Esophagus (tissue), 2 donors: ENCODE data around the gene NLE1. TPM values are rescaled to one million over a fixed set of nuclear protein-coding genes. Genes with fewer than 3 reads are reported as not detected.
"Not testable (repeated sequence)": the region's sequence is repeated elsewhere in the genome, so short reads cannot be mapped to it uniquely, and the experiment has no call there.

Experiments used
- H3K27ac ChIP-seq, 2 donors: one replicate each; pipeline ENCODE4 v1.5.1; 2013; ENCODE audit warnings: low read depth in 2 of 2, mild to moderate bottlenecking in 2 of 2, inconsistent platforms in 1 of 2, low read length in 1 of 2, moderate library complexity in 1 of 2
- H3K27me3 ChIP-seq, 2 donors: one replicate each; pipeline ENCODE4 v1.6.1; 2013; ENCODE audit warnings: low read length in 2 of 2, control low read depth in 1 of 2, mild to moderate bottlenecking in 1 of 2; ENCODE audit not compliant: insufficient read depth in 2 of 2, control insufficient read depth in 1 of 2
- H3K36me3 ChIP-seq, 2 donors: one replicate each; pipeline ENCODE4 v1.6.1; 2013; ENCODE audit warnings: low read length in 1 of 2; ENCODE audit not compliant: control insufficient read depth in 2 of 2, insufficient read depth in 2 of 2
- H3K4me1 ChIP-seq, 2 donors: one replicate each; pipeline ENCODE4 v1.6.1; 2013; ENCODE audit warnings: low read length in 1 of 2; ENCODE audit not compliant: control insufficient read depth in 2 of 2, insufficient read depth in 2 of 2
- H3K4me3 ChIP-seq, 2 donors: one replicate each; pipeline ENCODE4 v1.5.1; 2013; ENCODE audit warnings: low read length in 2 of 2, mild to moderate bottlenecking in 2 of 2, low read depth in 1 of 2, moderate library complexity in 1 of 2
- H3K9me3 ChIP-seq, 2 donors: one replicate each; pipeline ENCODE4 v1.6.1; 2013; ENCODE audit warnings: mild to moderate bottlenecking in 2 of 2, low read depth in 1 of 2, low read length in 1 of 2, moderate library complexity in 1 of 2; ENCODE audit not compliant: control insufficient read depth in 2 of 2, insufficient read depth in 1 of 2
- WGBS, 2 donors: extraction: QIAGEN DNeasy Blood & Tissue Kit; methylation state at CpG; one replicate each; pipeline ENCODE4 v1.1.7; 2013; 5-methylcytosine and 5-hydroxymethylcytosine counted together
- polyA plus RNA-seq, 2 donors: library from polyadenylated mRNA; stranded (reverse); fragments of 200-250 nt; gene quantifications; one replicate each; pipeline ENCODE4 v1.2.3, GENCODE V29; 2013
- donor health status: healthy with polysubstance abuse.
- donor health status: Bipolar disorder and iron deficiency.

NLE1 gene
- polyA plus RNA-seq, 2 donors: 3.8 to 8.7 TPM

DNA sequence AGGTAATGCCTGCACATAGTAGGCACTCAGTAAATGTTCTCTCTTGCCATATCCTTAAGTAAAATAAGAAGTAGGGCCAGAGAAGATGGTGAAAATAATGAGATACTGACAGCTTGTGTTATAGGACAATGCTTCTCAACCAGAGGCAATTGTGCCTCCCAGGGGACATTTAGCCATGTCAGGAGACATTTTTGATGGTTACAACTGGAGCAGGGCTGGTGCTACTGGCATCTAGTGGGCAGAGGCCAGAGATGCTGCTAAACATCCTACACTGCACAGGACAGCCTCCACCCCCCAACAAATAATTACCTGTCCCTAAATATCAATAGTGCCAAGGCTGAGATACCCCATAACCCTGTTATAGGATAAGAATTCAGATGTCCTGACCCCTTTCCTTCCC, 24.1 kb downstream of the NLE1 start:
- Histone ChIP-seq H3K27ac (no peak overlapping the region), H3K4me3 (no peak overlapping the region), H3K27me3 (no peaks in the 10 kb centered on the region), H3K4me1 (peaks cover 3% of the 10 kb centered on the region in 2 donors), H3K36me3 (no peaks in the 10 kb centered on the region), H3K9me3 (no peaks in the 10 kb centered on the region)

DNA sequence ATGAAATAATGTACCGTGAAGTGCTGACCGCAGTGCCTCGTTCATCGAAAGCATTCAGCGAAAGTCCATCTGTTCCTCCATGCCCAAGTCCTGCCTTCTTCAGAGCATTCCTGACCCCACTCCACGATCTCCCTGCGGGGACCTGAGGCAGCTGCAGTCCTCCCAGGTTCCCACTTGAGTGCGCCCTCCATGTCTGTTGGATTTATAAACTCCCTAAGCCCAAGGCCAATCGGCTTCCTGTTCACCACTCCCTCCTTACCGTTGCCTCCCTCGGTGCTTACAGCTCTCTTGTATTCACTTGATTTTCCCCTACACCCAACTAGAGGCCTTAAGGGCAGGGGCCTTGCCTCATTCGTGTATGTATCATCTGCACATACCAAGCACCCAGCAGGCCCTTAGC, 25.3 kb downstream of the NLE1 start:
- Histone ChIP-seq H3K27ac (no peak overlapping the region), H3K4me3 (no peak overlapping the region), H3K4me1 (peaks cover 0 to 3% of the 10 kb centered on the region in 2 donors), H3K36me3 (no peaks in the 10 kb centered on the region), H3K27me3 (no peaks in the 10 kb centered on the region), H3K9me3 (no peaks in the 10 kb centered on the region)
- 87 to 90% methylated on average over 12 of the region's 12 CpGs for WGBS, 2 donors

DNA sequence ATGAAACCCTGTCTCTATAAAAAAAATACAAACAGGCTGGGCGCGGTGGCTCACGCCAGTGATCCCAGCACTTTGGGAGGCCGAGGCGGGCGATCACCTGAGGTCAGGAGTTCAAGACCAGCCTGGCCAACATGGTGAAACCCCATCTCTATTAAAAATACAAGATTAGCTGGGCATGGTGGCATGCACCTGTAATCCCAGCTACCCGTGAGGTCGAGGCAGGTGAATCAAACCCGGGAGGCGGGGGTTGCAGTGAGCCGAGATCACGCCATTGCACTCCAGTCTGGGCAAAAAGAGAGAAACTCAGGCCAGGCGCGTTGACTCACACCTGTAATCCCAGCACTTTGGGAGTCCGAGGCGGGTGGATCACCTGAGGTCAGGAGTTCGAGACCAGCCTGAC, 31.3 kb downstream of the NLE1 start:
- not testable (repeated sequence) for H3K27me3 ChIP-seq, H3K9me3 ChIP-seq, H3K4me1 ChIP-seq, H3K4me3 ChIP-seq, H3K36me3 ChIP-seq, H3K27ac ChIP-seq
- 97 to 99% methylated on average over 17 of the region's 17 CpGs for WGBS, 2 donors

DNA sequence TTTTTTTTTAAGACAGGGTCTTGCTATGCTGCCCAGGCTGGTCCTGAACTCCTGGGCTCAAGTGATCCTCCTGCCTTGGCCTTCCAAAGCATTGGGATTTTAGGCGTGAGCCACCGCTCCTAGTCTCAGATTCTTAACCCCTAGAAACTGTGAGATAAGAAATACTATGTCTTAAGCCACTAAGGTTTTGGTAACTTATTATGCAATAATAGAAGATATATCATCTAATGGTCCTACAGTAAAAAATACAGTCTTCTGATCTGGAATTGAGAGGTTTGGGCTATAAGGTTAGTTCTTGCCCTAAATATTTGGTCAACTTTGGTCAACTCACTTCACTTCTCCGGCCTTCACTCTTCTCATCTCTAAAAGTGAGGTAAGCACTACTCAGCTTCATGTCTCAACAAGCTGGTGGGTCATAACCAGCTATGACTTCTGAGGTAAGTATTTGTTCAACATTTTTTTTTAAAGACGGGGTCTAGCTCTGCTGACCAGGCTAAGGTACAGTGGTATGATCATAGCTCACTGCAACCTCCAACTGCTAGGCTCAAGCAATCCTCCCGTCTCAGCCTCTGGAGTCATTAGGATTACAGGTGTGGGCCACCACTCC, 37.2 kb downstream of the NLE1 start:
- no peaks in the 10 kb centered on the region for H3K27me3 ChIP-seq
- no peaks in the 10 kb centered on the region for H3K9me3 ChIP-seq
- H3K36me3 ChIP-seq: peaks cover 5 to 9% of the 10 kb centered on the region in 2 donors

DNA sequence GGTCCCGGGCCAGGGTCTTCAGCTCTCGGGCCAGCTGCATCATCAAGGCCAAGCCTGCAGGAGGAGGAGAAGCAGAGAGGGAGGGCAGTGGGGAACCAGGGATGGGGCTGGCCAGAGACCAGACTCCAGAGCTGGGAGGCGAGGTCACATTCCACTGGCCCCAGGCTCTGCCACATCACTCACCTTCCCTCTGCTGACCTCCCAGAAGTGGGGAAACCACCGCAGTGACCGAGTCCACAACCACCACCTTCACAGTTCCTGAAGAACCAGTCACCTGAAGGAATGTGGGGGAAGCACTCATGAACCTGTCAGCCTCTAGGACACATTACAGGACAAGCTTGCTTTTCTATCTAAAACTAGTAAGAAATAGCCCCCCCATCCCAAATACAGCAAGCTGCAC, 38.8 kb downstream of the NLE1 start:
- Histone ChIP-seq H3K27me3 (no peaks in the 10 kb centered on the region), H3K4me1 (no peaks in the 10 kb centered on the region), H3K36me3 (peaks cover 5 to 9% of the 10 kb centered on the region in 2 donors), H3K4me3 (no peak overlapping the region), H3K27ac (no peak overlapping the region), H3K9me3 (no peaks in the 10 kb centered on the region)
- WGBS, 2 donors: 92 to 97% methylated on average over 5 of the region's 5 CpGs

More for the DNA sequence above, 37.2 kb downstream of the NLE1 start:
- H3K27ac ChIP-seq: no peak overlapping the region
- no peak overlapping the region for H3K4me3 ChIP-seq
- no peaks in the 10 kb centered on the region for H3K4me1 ChIP-seq
- WGBS, 2 donors: 95 to 98% methylated on average over 5 of the region's 5 CpGs

DNA sequence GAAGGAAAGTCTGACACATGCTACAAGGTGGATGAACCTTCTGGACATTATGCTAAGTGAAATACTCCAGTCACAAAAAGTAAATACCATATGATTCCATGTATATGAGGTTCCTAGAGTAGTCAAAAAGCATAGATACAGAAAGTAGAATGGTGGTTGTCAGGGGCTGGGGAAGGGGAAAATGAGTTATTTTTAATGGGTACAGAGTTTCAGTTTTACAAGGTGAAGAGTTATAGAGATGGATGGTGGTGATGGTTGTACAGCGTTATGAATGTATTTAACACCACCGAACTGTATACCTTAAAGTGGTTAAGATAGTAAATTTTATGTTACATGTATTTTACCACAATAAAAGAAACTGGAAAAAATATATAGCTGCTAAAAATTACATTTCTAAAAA, 40.4 kb downstream of the NLE1 start:
- peaks cover 5 to 9% of the 10 kb centered on the region in 2 donors for H3K36me3 ChIP-seq
- no peaks in the 10 kb centered on the region for H3K4me1 ChIP-seq
- no peaks in the 10 kb centered on the region for H3K9me3 ChIP-seq
- H3K4me3 ChIP-seq: no peak overlapping the region
- 90% methylated on average over 2 of the region's 2 CpGs for WGBS, 2 donors
- no peaks in the 10 kb centered on the region for H3K27me3 ChIP-seq
- no peak overlapping the region for H3K27ac ChIP-seq

DNA sequence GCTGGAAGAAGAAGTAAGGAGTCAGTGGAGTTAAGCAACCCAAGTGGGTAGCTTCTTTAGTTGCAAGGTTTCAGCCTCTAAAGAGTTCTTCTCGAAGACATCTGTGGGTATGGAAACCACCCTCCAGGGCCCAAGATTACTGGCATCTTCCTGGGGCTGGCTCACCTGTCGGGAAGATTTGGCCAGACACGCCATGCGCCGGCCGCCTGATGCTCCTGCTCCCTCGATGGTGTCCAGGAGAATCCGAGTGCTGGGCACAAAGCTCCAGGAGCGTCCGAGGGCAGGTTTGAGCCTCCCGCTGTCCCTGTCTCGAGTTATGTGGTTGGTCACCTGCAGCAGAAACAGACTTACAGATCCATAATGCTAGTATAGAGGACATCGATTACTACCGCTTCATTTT, 41.1 kb downstream of the NLE1 start:
- Histone ChIP-seq H3K27ac (no peak overlapping the region), H3K4me3 (no peak overlapping the region), H3K36me3 (peaks cover 5% of the 10 kb centered on the region in 2 donors), H3K9me3 (no peaks in the 10 kb centered on the region), H3K4me1 (no peaks in the 10 kb centered on the region), H3K27me3 (no peaks in the 10 kb centered on the region)
- 95 to 96% methylated on average over 14 of the region's 14 CpGs for WGBS, 2 donors

DNA sequence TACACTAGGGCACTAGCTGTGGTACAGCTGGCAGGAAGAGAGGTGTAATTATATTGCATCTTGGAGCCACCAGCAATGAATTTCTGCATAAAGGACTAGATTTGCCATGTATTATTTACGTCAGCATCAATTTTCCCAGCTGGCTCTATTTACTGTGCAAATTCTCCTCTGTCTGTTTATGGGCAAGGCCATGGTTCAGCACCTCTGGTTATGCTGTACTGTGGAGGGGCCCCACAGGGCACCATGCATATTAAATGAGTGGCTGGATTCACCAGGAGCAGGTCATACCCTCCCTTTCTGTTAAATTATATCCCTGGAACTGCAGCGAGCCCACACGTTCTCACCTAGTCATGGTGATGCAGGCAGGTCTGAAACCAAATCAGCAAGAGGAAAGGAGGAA, 42.2 kb downstream of the NLE1 start:
- H3K4me3 ChIP-seq: no peak overlapping the region
- peaks cover 3 to 5% of the 10 kb centered on the region in 2 donors for H3K36me3 ChIP-seq
- WGBS, 2 donors: 90 to 92% methylated on average over 3 of the region's 3 CpGs
- H3K9me3 ChIP-seq: no peaks in the 10 kb centered on the region
- H3K4me1 ChIP-seq: no peaks in the 10 kb centered on the region
- no peaks in the 10 kb centered on the region for H3K27me3 ChIP-seq
- H3K27ac ChIP-seq: no peak overlapping the region

DNA sequence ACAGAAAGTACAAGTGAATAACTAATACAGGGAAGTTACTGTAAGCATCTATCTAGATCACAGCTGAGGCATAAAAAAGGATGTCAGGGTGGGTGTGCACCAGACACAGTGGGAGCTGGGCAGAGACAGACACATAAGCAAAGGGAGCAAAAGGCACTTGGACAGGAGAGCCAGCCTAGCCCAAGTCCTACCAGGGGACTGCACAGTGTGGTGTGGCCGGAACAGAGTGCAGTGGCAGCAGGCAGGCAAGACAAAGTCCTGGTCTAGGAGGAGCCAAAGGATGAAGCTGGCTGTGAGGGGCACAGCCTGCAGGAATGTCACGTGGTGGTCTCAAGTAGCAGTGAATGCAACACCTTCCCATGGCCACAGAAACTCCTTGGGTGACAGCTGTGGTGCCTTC, 44.3 kb downstream of the NLE1 start:
- Histone ChIP-seq H3K27ac (no peak overlapping the region), H3K36me3 (no peaks in the 10 kb centered on the region), H3K4me3 (no peak overlapping the region), H3K27me3 (no peaks in the 10 kb centered on the region), H3K4me1 (no peaks in the 10 kb centered on the region), H3K9me3 (no peaks in the 10 kb centered on the region)
- 88% methylated on average over 2 of the region's 2 CpGs for WGBS, 2 donors

DNA sequence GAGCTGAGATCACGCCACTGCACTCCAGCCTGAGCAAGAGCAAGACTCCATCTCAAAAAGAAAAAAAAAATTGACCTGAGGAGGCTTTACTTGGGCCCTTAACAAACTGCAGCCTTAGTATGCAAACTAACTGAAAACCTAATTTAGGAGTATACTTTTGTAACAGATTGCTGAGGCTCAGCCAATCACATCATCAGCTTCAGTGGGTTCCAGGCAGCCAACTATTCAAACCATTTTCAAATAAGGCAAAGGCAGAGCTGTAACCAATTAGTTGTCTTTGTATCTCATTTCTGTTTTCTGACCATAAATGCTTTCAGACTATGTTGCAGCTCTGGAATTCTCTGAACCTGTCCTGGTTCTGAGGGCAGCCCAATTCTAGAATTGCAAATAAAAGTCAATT, 46.4 kb downstream of the NLE1 start:
- H3K27me3 ChIP-seq: no peaks in the 10 kb centered on the region
- H3K4me3 ChIP-seq: no peak overlapping the region
- H3K36me3 ChIP-seq: no peaks in the 10 kb centered on the region
- no peaks in the 10 kb centered on the region for H3K9me3 ChIP-seq
- no peaks in the 10 kb centered on the region for H3K4me1 ChIP-seq
- WGBS, 2 donors: 97 to 100% methylated on average over 1 of the region's 1 CpG
- no peak overlapping the region for H3K27ac ChIP-seq
